GM12864 (cell line): ENCODE measurements around the gene CA10.

ENCODE experiments used
- DNase-seq: peaks from one replicate; pipeline ENCODE4 v3.0.0-alpha.2; 2011; ENCODE audit warnings: low read depth
- H3K4me3 ChIP-seq: 2 replicates; pipeline ENCODE4 v1.5.1; 2011; ENCODE audit warnings: mild to moderate bottlenecking, low read depth, low read length, control low read depth
- TF ChIP-seq, protein P1 (sequence below): IDR thresholded peaks from 2 replicates; pipeline ENCODE4 v1.5.1; 2011; ENCODE audit warnings: low read depth, mild to moderate bottlenecking, moderate library complexity, low read length, control low read depth, inconsistent platforms; ENCODE audit errors: missing control alignments

Gene CA10

DNA sequence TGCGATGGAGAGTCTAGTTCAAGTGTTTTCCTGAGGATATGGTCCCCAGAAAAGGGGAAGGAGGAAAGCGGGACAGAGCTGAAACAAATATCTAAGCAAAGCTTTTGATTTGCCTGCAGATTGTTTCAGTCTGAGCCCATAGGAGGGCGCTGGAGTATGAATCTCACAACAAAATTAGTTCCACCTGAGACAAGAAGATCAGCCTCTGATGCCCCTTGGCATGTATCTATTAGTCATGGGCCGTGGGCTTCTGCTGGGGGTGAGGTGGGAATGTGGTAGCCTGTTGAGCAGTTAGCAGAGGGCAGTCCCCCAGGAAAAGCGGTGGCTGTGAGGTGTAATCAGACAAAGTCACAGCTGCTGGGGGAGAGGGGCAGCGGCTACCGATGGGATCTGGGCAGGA is 446.9 kb downstream of the CA10 start:
- DNase-seq = no peak
- no peak overlapping the region for H3K4me3 ChIP-seq
- TF ChIP-seq, protein P1, sequence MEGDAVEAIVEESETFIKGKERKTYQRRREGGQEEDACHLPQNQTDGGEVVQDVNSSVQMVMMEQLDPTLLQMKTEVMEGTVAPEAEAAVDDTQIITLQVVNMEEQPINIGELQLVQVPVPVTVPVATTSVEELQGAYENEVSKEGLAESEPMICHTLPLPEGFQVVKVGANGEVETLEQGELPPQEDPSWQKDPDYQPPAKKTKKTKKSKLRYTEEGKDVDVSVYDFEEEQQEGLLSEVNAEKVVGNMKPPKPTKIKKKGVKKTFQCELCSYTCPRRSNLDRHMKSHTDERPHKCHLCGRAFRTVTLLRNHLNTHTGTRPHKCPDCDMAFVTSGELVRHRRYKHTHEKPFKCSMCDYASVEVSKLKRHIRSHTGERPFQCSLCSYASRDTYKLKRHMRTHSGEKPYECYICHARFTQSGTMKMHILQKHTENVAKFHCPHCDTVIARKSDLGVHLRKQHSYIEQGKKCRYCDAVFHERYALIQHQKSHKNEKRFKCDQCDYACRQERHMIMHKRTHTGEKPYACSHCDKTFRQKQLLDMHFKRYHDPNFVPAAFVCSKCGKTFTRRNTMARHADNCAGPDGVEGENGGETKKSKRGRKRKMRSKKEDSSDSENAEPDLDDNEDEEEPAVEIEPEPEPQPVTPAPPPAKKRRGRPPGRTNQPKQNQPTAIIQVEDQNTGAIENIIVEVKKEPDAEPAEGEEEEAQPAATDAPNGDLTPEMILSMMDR = no peak

DNA sequence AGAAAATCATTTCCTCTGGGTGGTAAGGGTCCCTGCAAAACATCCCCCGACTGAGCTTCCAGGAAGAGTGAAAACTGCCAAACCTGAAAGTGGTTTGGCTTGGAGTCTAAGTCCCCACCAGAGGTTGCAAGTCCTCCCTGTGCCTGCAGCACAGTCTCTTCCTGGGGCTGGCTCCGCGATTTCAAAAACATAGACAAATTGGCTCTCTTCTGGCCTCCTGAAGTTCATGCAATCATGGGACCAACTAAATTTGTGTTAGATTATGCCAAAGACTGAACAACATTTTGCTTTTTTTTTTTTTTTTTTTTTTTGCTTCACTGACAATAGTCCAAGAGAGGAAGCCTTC is 447.9 kb downstream of the CA10 start:
- H3K4me3 ChIP-seq = no peak overlapping the region
- TF ChIP-seq, protein P1 = no peak
- no peak for DNase-seq

DNA sequence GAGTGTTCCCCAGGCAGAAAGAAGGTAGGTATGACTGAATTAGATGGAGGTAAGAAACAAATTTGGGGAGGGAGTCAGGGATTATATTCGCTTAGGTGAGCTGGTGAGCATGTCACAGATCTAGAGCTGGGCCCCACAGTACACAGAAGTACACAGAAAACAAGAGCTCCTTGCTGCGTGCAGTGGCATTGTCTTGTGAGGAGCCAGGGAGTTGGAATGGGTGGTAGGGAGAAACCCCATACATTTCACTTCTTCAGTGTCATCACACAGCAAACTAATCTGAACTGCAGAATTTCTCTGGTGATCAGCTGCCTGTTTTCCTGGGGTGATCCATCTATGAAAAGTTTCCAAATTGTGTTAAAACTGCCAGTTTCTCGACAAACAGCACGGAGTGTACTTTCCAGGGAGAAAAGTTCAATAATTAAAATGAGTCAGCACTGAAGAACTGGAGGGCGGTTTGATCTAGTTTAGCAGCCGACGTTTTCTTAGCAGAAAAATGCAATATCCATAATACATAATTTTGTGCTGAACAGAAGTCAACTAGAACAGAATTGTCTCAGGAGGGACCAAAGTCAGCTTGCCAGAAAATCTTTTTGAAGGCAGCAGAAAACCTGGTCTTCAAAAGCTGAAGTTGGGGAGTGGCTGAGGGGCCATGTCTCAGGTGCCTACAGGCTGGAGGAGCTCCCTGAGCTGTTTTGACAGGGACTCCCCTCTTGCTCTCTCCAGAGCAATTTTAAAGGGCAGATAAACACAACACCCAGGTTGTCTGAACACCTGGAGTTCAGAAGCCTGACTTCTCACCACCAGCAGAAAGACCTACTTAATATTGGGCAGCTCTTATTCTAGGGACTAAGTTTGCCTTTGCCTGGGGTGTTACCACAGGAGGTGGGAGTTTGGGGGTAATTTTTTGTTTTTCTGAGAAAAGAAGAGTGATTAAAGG is 448.6 kb downstream of the CA10 start:
- TF ChIP-seq, protein P1 = no peak
- no peak overlapping the region for H3K4me3 ChIP-seq
- no peak for DNase-seq

DNA sequence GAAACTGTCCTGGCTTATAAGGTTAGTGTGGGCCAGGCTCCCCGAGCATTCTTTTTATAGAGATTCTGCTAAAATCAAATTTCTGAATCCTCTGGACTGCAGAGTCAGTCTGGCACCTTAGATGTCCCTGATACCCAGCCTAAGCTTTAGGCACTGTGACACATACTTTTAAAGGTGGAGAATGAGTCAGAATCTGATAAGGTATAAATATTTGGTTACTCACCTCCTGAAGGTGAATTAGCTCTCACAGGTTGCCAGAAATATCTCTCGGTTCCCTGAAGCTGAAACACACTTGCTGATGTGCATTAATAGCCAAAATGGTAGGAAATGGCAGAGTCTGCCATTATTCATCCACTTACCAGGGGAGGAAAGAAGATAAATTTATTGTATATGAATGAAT is 451.3 kb downstream of the CA10 start:
- TF ChIP-seq, protein P1 = no peak
- no peak overlapping the region for H3K4me3 ChIP-seq
- no peak for DNase-seq

DNA sequence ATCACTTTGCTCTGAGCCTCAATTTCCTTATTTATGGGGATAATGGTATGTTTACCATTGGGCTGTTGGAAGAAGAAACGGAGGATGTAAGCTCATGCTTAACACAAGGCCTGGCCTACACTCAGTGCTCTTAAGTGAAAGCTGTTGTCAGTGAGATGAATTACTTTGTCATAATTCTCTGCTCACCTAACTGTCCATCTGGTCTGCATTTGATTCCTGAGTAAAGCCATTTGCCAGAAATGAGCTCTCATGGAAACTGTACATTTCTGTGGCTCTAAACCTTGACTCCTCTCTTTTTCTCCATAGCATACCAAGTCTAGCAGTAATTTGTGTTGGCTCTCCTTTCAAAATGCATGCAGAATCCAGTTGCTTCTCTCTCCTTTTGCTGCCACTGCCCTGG is 452.4 kb downstream of the CA10 start:
- TF ChIP-seq, protein P1 = no peak
- no peak overlapping the region for H3K4me3 ChIP-seq
- DNase-seq = no peak

DNA sequence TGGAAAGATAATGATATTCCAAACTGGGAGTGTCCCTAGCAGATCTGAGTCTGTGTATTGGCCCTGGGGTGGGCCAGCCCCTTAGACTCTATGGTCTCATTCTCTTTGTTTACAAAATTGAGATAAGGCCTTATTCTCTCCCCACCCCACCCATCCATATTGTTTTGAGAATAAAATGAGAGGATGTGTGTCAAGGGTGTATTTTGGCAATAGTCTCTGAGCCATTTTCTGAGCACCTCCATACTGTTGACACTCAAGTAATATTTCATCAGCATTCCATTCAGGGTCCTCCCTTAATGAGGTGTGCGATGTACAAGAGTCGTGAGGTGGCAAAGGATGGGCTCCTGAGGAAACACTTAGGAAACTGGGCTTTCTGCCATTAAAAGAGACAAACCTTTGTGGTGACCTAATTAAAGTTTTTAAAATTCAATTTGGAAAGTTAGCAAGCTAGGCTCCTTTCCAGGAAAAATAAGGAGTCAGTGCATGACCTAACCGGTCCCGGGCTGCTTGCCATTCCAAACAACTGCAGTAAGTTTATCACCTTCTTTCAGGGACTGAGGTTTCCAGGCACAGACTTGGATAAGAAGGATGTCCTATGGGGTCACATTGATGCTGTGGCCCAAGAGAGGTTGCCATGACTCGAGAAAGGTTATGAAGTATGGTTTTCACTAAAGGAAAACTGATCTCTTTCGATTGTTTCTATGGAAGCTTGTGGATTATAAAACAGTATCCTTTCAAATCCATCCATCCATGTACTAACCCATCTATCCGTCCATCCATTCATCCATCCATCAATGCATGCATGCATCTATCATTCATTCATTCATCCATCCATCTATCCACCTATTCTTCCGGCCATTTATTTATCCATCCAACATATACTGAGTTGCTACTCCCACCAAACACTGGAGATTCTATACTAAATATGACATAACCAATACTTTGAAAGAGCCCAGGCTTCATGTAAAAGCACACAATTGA is 454.9 kb downstream of the CA10 start:
- no peak for DNase-seq
- TF ChIP-seq, protein P1 = no peak
- H3K4me3 ChIP-seq = no peak overlapping the region
